CD4-positive, alpha-beta memory T cell (primary cell): Measurements from ENCODE around the gene DDIT3. TPM values are rescaled to one million over a fixed set of nuclear protein-coding genes. Genes with fewer than 3 reads are reported as not detected.
A peak's percentile ranks its signal among the peaks of the same experiment; 100 is the strongest.

Source experiments
- CTCF ChIA-PET: fragments of 350-600 bp; sonication (Branson Sonifier 250); formaldehyde crosslinking; loops from one replicate; lab custom pipeline; 2021; ENCODE audit warnings: inconsistent platforms; ENCODE audit not compliant: partially characterized antibody; lab: Charles Lee
- POLR2A ChIA-PET: fragments of 350-600 bp; sonication (Branson Sonifier 250); formaldehyde crosslinking; loops from one replicate; lab custom pipeline; 2021; ENCODE audit not compliant: partially characterized antibody; lab: Charles Lee
- DNase-seq, 5 donors: peaks; one replicate each; pipeline versions ENCODE4 v3.0.0 to v3.0.0-alpha.2; 2020 to 2022; ENCODE audit warnings: mixed read lengths in 1 of 5
- H3K27ac ChIP-seq: one replicate; pipeline ENCODE4 v1.7.0; 2013; ENCODE audit warnings: low read depth, low read length
- H3K27me3 ChIP-seq: 2 replicates; pipeline ENCODE4 v1.7.0; 2013; ENCODE audit warnings: mild to moderate bottlenecking, low read length, moderate library complexity; ENCODE audit not compliant: insufficient read depth
- H3K36me3 ChIP-seq: 2 replicates; pipeline ENCODE4 v1.7.0; 2013; ENCODE audit warnings: mild to moderate bottlenecking, low read length, moderate library complexity; ENCODE audit not compliant: insufficient read depth
- H3K4me1 ChIP-seq: 2 replicates; pipeline ENCODE4 v1.7.0; 2013; ENCODE audit warnings: mild to moderate bottlenecking, low read length, moderate library complexity; ENCODE audit not compliant: insufficient read depth
- H3K4me3 ChIP-seq, 2 donors: one replicate each; pipeline ENCODE4 v1.7.0; 2013; ENCODE audit warnings: low read length in 2 of 2, mild to moderate bottlenecking in 1 of 2
- H3K9me3 ChIP-seq, 2 donors: one replicate each; pipeline ENCODE4 v1.7.0; 2013; ENCODE audit warnings: low read length in 2 of 2, control low read depth in 1 of 2; ENCODE audit not compliant: control insufficient read depth in 1 of 2
- H3K27ac Mint-ChIP-seq, 7 donors: one replicate each; pipeline ENCODE4 v1.8.0; 2020 to 2021; ENCODE audit warnings: mixed read lengths in 7 of 7, mild to moderate bottlenecking in 6 of 7, inconsistent platforms in 3 of 7, moderate library complexity in 3 of 7
- H3K27me3 Mint-ChIP-seq, 2 donors: one replicate each; pipeline ENCODE4 v1.8.0; 2020 to 2021; ENCODE audit warnings: mixed read lengths in 2 of 2
- H3K36me3 Mint-ChIP-seq, 2 donors: one replicate each; pipeline ENCODE4 v1.8.0; 2020 to 2021; ENCODE audit warnings: mixed read lengths in 2 of 2, inconsistent platforms in 1 of 2, mild to moderate bottlenecking in 1 of 2
- H3K4me1 Mint-ChIP-seq, 4 donors: one replicate each; pipeline ENCODE4 v1.8.0; 2020 to 2021; ENCODE audit warnings: mixed read lengths in 4 of 4, mild to moderate bottlenecking in 1 of 4
- H3K4me3 Mint-ChIP-seq, 8 donors: one replicate each; pipeline ENCODE4 v1.8.0; 2020 to 2021; ENCODE audit warnings: mixed read lengths in 8 of 8, mild to moderate bottlenecking in 7 of 8, moderate library complexity in 6 of 8, inconsistent platforms in 3 of 8
- H3K9me3 Mint-ChIP-seq, 8 donors: one replicate each; pipeline ENCODE4 v1.8.0; 2020 to 2021; ENCODE audit warnings: mixed read lengths in 8 of 8, mild to moderate bottlenecking in 5 of 8, inconsistent platforms in 3 of 8, moderate library complexity in 1 of 8
- intact Hi-C: fragments of 100-400 bp; cut with micrococcal nuclease; formaldehyde crosslinking; loops from one replicate; pipeline ENCODE4 v1.15.1; 2023
- polyA plus RNA-seq, 2 donors: library from polyadenylated mRNA; unstranded; fragments of 300-500 nt; fragmentation: Illumina TruSeq; gene quantifications; one replicate each; pipeline ENCODE4 v1.2.3, GENCODE V29; 2021
- total RNA-seq, 2 experiments: library from RNA; stranded (reverse); gene quantifications; one replicate each; pipeline ENCODE4 v1.2.3, GENCODE V29; 2021

The DDIT3 gene
- total and polyA plus RNA-seq, 4 experiments from 2014 or later, result 15.4 to 40.8 (median 30.7) TPM

DNA sequence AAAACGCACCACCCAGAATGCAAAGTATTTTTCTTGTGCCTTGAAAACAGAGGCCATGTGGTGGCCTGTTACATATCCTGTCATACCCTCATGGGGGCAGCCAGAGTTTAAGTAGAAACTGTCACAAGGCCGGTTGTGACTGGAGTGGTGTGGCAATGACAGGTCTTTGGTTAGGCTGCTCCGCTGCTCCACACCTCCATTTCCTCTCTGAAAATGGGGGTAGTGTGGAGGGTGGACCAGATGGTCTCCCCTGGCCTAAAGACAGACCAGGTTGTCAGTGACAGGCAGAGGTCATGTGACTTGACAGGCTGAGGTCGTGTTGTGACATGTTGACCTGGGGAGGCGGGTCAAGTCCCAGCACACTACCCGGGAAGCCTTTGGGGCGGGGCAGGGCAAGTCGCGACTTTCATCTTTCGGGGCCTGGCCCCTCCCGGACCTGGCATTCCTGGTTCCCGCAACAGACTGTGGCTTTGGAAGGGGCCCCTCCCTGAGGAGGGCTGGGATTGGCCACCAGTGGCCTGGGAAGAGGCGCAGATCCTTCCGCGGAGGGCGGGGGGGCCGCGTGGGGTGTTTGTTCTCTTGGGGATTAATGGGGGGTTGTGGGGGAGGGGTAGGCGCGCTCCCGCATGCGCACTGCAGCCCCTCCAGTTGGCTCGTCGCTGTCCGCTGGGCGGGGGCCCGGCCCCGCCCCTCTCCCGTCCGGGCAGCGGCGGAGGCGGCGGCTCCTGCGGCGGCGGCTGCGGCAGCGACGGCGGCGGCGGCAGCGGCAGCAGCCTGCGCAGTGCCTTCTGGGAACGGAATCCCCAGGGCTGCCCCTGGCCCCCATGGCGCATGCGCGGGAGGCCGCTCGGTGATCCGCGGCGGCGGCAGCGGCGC, 1.9 kb upstream of the DDIT3 start, which contains the start of gene MBD6:
Gene MBD6 (plus strand): TSS at position 814 of the 876 bp plus-strand sequence. CDS start 1,480 bp downstream, outside the sequence.
- Histone ChIP-seq H3K4me1 (peaks cover 63% of the 10 kb centered on the region), H3K27me3 (no peaks in the 10 kb centered on the region), H3K36me3 (peaks cover 12% of the 10 kb centered on the region), H3K27ac (peak within 1 kb of the TSS; percentile 96), H3K9me3 (no peaks in the 10 kb centered on the region), H3K4me3 (peak within 1 kb of the TSS; percentile 55 to 63)
- Mint-ChIP-seq H3K27me3 (peaks cover 0 to 2% of the 10 kb centered on the region in 2 donors), H3K36me3 (peaks cover 15 to 56% of the 10 kb centered on the region in 2 donors), H3K27ac (peak within 1 kb of the TSS; percentile 99 to 100 (median 99)), H3K9me3 (peaks cover 0 to 3% (median 0%) of the 10 kb centered on the region in 8 donors), H3K4me3 (peak within 1 kb of the TSS; percentile 92 to 99 (median 96)), H3K4me1 (peaks cover 37 to 68% (median 51%) of the 10 kb centered on the region in 4 donors)
- ChIA-PET CTCF (no interaction called here), POLR2A (interaction anchor here (0.6 to 2.4 kb wide), 4 partner anchors 12 to 1397 kb away, joined by 3 to 16 read pairs (median 4); partner anchors contain the start of genes ARHGAP9 and TSPAN31)
- intact Hi-C loops, result loop anchor here (1.0 to 5.0 kb wide), 4 partner anchors 60 to 171 kb away; partner anchors contain the start of gene ARHGEF25
- peak; percentile 90 to 93 (median 92) for DNase-seq

DNA sequence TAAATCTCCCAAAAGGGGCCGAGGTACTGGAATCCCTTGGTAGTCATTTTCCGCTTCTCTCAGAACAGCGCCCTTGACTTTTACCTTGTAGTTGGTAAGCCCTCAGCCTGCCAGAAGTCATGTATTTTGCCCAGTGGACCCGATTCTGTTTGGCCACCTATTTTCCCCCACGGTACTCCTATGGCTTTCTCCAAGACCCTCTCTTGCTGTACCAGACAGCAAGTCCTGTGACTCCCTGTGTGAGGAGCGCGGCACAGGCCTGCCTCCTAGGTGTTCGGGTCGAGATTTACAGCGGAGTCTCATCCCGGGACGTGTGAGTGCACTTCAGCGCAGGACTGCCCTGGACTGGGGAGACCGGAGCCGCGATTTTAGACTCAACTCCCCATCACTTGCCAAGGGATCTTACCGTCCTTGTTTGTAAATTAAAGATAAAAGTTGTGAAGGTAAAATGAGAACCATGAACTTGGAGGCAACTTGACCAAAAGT, 1.3 kb upstream of the DDIT3 start:
- Histone ChIP-seq H3K27ac (peak overlapping the region; percentile 96), H3K4me1 (peaks cover 68% of the 10 kb centered on the region), H3K36me3 (peaks cover 15% of the 10 kb centered on the region), H3K4me3 (no peak overlapping the region), H3K27me3 (no peaks in the 10 kb centered on the region), H3K9me3 (no peaks in the 10 kb centered on the region)
- H3K4me1 Mint-ChIP-seq, result peaks cover 37 to 71% (median 51%) of the 10 kb centered on the region in 4 donors
- intact Hi-C loops, result loop anchor here (1.0 to 5.0 kb wide), 5 partner anchors 59 to 219 kb away; partner anchors contain the start of gene ARHGEF25
- peaks cover 0 to 3% (median 0%) of the 10 kb centered on the region in 8 donors for H3K9me3 Mint-ChIP-seq
- DNase-seq, result no peak
- peak overlapping the region; percentile 99 to 100 (median 99) for H3K27ac Mint-ChIP-seq
- ChIA-PET CTCF (interaction anchor here (1.0 to 1.7 kb wide), 3 partner anchors 9 to 45 kb away, joined by 3 to 4 read pairs (median 4); no protein-coding TSS in a partner anchor), POLR2A (interaction anchor here (1.1 to 4.0 kb wide), 7 partner anchors 10 to 837 kb away, joined by 3 to 82 read pairs (median 12); partner anchors contain the start of genes ARHGAP9, DCTN2 and TSPAN31)
- H3K27me3 Mint-ChIP-seq, result peaks cover 0 to 2% of the 10 kb centered on the region in 2 donors
- peaks cover 20 to 57% of the 10 kb centered on the region in 2 donors for H3K36me3 Mint-ChIP-seq
- peak overlapping the region; percentile 90 to 99 (median 94) for H3K4me3 Mint-ChIP-seq

DNA sequence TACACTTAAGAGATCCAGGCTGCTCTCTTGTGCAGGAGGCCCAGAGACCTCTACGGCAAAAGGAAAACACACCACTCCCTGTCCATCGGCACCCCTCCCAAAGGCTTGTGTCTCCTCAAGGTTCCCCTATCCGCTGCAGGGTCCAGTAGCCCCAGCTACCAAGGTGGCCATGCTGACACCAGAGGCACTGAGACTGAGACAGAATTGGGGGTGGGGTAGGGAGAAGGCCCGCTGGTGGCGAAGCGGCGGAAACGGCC, 590 bp downstream of the DDIT3 start:
- Histone ChIP-seq H3K27ac (peak overlapping the region; percentile 96), H3K4me1 (peaks cover 59% of the 10 kb centered on the region), H3K36me3 (peaks cover 29% of the 10 kb centered on the region), H3K4me3 (peak overlapping the region; percentile 75 to 99), H3K9me3 (no peaks in the 10 kb centered on the region), H3K27me3 (no peaks in the 10 kb centered on the region)
- Mint-ChIP-seq H3K27ac (peak overlapping the region; percentile 99 to 100 (median 99)), H3K9me3 (peaks cover 0 to 3% (median 0%) of the 10 kb centered on the region in 8 donors), H3K4me3 (peak overlapping the region; percentile 93 to 99 (median 97)), H3K36me3 (peaks cover 32 to 65% of the 10 kb centered on the region in 2 donors), H3K4me1 (peaks cover 35 to 71% (median 46%) of the 10 kb centered on the region in 4 donors), H3K27me3 (peaks cover 0 to 2% of the 10 kb centered on the region in 2 donors)
- CTCF ChIA-PET, result interaction anchor here (1.1 to 2.1 kb wide), 4 partner anchors 42 to 64 kb away, joined by 4 to 9 read pairs (median 4); partner anchors contain the start of gene GLI1
- intact Hi-C loops, result loop anchor here (1.0 to 5.0 kb wide), 7 partner anchors 28 to 221 kb away; partner anchors contain the start of genes ARHGAP9, ARHGEF25, DCTN2 and GLI1
- peak in 3 of 5 donors; percentile 18 to 51 (median 32) for DNase-seq
- POLR2A ChIA-PET, result interaction anchor here (0.6 to 4.0 kb wide), 22 partner anchors 7 to 1781 kb away, joined by 3 to 82 read pairs (median 4); partner anchors contain the start of genes ARHGAP9, CDK4, DCTN2 and GLI1

DNA sequence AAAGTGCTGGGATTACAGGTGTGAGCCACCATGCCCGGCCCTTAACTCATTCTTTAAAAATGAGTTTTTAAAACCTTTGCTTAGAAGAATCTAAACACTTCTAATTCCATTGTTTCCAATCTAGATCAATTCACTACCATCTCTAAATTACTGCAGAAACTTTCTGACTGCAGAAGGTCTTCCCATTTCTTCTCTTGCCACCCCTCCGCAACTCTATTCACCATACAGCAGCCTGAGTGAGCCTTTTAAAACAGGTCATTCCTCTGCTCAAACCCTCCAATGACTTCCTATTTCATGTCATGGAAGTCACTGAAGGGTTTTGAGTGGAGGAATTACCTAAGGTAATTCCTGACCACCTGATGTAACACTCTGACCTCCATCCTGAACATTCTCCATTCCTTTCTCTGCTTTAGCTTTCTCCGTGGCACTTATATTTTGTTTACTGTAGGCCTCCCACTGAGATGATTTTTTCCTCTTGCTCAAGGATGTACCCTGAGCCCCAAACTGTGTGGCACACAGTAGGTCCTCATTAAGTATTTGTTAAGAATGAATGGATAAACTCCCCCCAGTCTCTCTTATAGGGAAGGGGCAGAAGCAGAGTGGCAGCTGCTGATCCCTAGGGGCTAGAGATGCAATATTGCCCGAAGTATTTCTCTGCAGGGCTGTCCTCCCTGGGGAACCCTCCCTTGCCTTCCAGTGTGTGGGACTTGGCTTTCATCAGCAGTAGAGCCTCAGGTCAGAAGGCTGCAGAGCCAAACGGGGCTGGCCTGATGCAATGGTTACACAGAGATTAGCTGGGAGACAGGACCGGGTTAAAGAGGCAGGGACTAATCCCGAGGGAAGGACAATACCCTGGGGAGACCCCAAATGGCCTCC, 1.2 kb downstream of the DDIT3 start:
- intact Hi-C loops, result no loop called here
- peaks cover 34 to 66% of the 10 kb centered on the region in 2 donors for H3K36me3 Mint-ChIP-seq
- peaks cover 54% of the 10 kb centered on the region for H3K4me1 ChIP-seq

DNA sequence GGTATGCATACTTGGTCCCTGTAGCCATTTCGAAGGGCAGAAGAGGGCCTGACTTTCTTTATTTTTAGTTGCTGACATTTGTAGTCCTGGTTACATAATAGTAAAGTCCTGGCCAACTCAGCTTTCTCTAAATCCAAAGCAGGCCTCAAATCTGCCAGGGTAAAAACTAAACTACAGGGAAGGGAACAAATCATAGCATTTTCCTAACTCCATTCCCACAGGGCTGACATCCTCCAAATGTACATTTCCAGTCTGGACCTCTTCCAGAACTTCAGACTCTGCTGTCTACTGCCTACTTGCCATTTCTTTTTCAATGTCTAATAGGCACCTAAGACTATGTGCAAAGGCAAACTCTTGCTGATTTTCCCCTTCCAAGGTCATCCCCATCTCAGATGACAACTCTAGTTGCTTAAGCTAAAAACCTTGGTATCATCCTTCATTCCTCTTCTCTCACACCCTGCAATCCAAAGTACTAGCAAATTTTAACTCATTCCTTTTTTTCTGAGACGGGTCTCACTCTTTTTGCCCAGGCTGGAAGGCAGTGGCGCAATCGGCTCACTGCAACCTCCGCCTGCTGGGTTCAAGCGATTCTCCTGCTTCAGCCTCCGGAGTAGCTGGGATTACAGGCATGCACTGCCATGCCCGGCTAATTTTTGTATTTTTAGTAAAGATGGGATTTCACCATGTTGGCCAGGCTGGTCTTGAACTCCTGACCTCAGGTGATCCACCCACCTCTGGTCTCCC, 2.0 kb downstream of the DDIT3 start:
- no peak overlapping the region for H3K4me3 ChIP-seq

More for the DNA sequence above, 1.2 kb downstream of the DDIT3 start:
- H3K4me1 Mint-ChIP-seq, result peaks cover 31 to 66% (median 41%) of the 10 kb centered on the region in 4 donors
- Histone ChIP-seq H3K27ac (peak overlapping the region; percentile 96), H3K4me3 (peak overlapping the region; percentile 75 to 99), H3K27me3 (no peaks in the 10 kb centered on the region), H3K9me3 (no peaks in the 10 kb centered on the region), H3K36me3 (peaks cover 35% of the 10 kb centered on the region)
- H3K27ac Mint-ChIP-seq, result peak overlapping the region; percentile 99 to 100 (median 99)
- peaks cover 0 to 2% of the 10 kb centered on the region in 2 donors for H3K27me3 Mint-ChIP-seq
- peak in 2 of 5 donors; percentile 8 to 26 for DNase-seq
- ChIA-PET CTCF (interaction anchor here (1.5 to 2.1 kb wide), 2 partner anchors 61 to 63 kb away, joined by 4 to 9 read pairs; partner anchors contain the start of gene GLI1), POLR2A (interaction anchor here (0.6 to 4.0 kb wide), 16 partner anchors 11 to 1780 kb away, joined by 3 to 82 read pairs (median 4); partner anchors contain the start of genes ARHGAP9, DCTN2 and GLI1)
- H3K9me3 Mint-ChIP-seq, result peaks cover 0 to 3% (median 0%) of the 10 kb centered on the region in 8 donors
- peak overlapping the region; percentile 93 to 99 (median 97) for H3K4me3 Mint-ChIP-seq

More for the DNA sequence above, 2.0 kb downstream of the DDIT3 start:
- Histone ChIP-seq H3K9me3 (no peaks in the 10 kb centered on the region), H3K27me3 (no peaks in the 10 kb centered on the region), H3K4me1 (peaks cover 46% of the 10 kb centered on the region), H3K36me3 (peaks cover 39% of the 10 kb centered on the region), H3K27ac (peak overlapping the region; percentile 20)
- peaks cover 23 to 58% (median 33%) of the 10 kb centered on the region in 4 donors for H3K4me1 Mint-ChIP-seq
- ChIA-PET CTCF (interaction anchor here (1.0 to 2.4 kb wide), 2 partner anchors 41 to 60 kb away, joined by 3 to 11 read pairs; no protein-coding TSS in a partner anchor), POLR2A (interaction anchor here (2.6 to 4.0 kb wide), 3 partner anchors 32 to 59 kb away, joined by 13 to 82 read pairs (median 18); partner anchors contain the start of genes ARHGAP9 and GLI1)
- H3K36me3 Mint-ChIP-seq, result peaks cover 35 to 65% of the 10 kb centered on the region in 2 donors
- intact Hi-C loops, result no loop called here
- DNase-seq, result no peak
- H3K27ac Mint-ChIP-seq, result peak overlapping the region in 6 of 7 donors; percentile 78 to 100 (median 86)
- peak overlapping the region; percentile 11 to 99 (median 94) for H3K4me3 Mint-ChIP-seq
- peaks cover 0 to 2% of the 10 kb centered on the region in 2 donors for H3K27me3 Mint-ChIP-seq
- H3K9me3 Mint-ChIP-seq, result peaks cover 0 to 3% (median 0%) of the 10 kb centered on the region in 8 donors
